Skeletal muscle tissue (tissue), 4 donors: ENCODE measurements around the gene PDLIM1. TPM values are rescaled to one million over a fixed set of nuclear protein-coding genes. Genes with fewer than 3 reads are reported as not detected.
"Not testable (repeated sequence)": the region's sequence is repeated elsewhere in the genome, so short reads cannot be mapped to it uniquely, and the experiment has no call there.

ENCODE experiments used
- H3K27ac ChIP-seq: one replicate; pipeline ENCODE4 v1.7.0; 2013; ENCODE audit warnings: mild to moderate bottlenecking, low read depth, low read length, inconsistent platforms
- H3K27me3 ChIP-seq, 3 donors: one replicate each; pipeline ENCODE4 v1.7.0; 2013; ENCODE audit warnings: low read length in 3 of 3; ENCODE audit not compliant: control insufficient read depth in 3 of 3, insufficient read depth in 3 of 3
- H3K36me3 ChIP-seq, 3 donors: one replicate each; pipeline ENCODE4 v1.7.0; 2013; ENCODE audit warnings: low read length in 3 of 3; ENCODE audit not compliant: control insufficient read depth in 3 of 3, insufficient read depth in 3 of 3
- H3K4me1 ChIP-seq, 3 donors: one replicate each; pipeline ENCODE4 v1.7.0; 2013; ENCODE audit warnings: low read length in 3 of 3, mild to moderate bottlenecking in 3 of 3; ENCODE audit not compliant: control insufficient read depth in 3 of 3, insufficient read depth in 3 of 3
- H3K4me3 ChIP-seq, 3 donors: one replicate each; pipeline ENCODE4 v1.7.0; 2013; ENCODE audit warnings: low read length in 3 of 3
- H3K9ac ChIP-seq, 3 donors: one replicate each; pipeline ENCODE4 v1.7.0; 2013; ENCODE audit warnings: low read length in 3 of 3, mild to moderate bottlenecking in 3 of 3, moderate library complexity in 2 of 3, low read depth in 1 of 3
- H3K9me3 ChIP-seq, 3 donors: one replicate each; pipeline ENCODE4 v1.7.0; 2013; ENCODE audit warnings: low read length in 3 of 3; ENCODE audit not compliant: control insufficient read depth in 3 of 3
- total RNA-seq: library from RNA; depleted of rRNA; stranded (reverse); fragments of >200 nt; gene quantifications from one replicate; pipeline ENCODE4 v1.2.3, GENCODE V29; 2014
- donor health status: Osteomylitis.

Gene PDLIM1
- total RNA-seq, 1 donor from 2014 or later = 9.9 TPM

DNA sequence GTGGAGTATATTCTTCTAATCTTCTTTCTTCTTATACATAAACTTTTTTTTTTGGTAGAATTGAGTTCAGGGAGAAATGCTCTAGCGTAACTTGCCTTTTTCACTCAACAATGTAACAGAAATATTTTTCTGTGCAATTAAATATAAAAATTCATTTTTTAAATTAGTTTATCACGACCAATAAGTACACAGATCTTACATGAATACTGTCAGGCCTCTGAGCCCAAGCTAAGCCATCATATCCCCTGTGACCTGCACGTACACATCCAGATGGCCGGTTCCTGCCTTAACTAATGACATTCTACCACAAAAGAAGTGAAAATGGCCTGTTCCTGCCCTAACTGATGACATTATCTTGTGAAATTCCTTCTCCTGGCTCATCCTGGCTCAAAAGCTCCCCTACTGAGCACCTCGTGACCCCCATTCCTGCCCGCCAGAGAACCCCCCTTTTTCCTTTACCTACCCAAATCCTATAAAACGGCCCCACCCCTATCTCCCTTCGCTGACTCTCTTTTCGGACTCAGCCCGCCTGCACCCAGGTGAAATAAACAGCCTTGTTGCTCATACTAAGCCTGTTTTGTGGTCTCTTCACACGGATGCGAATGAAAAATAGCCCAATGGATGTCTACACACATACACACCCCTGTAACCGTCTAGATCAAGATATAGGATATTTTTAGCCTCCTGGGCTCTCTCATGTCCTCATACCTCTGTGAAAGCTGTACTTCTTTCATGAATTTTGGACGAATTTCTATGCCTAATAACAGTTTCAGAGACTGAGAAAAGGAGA is 61.7 kb downstream of the PDLIM1 start:
- H3K36me3 ChIP-seq, H3K9me3 ChIP-seq, H3K4me3 ChIP-seq, H3K9ac ChIP-seq, H3K4me1 ChIP-seq, H3K27ac ChIP-seq, H3K27me3 ChIP-seq: not testable (repeated sequence)

DNA sequence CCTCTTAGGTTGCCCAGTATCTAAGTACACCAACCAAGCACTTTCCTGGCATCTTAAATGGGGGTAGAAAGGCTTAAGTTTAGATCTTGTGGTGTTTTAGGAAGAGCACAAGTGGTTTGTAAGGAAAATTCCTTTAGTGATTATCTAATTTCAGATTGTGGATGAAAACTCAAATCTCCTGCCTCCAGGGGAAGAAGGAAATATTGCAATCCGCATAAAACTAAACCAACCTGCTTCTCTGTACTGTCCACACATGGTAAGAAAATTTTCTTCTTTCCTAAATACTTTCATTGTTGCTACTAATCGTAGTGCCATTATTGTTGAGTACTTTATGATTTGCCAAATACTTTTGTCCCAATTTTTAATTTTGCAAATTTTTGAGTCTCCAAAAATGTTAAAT is 65.7 kb downstream of the PDLIM1 start:
- Histone ChIP-seq H3K9ac (no peak overlapping the region), H3K4me1 (no peaks in the 10 kb centered on the region), H3K4me3 (no peak overlapping the region), H3K36me3 (no peaks in the 10 kb centered on the region), H3K27me3 (no peaks in the 10 kb centered on the region), H3K27ac (no peak overlapping the region), H3K9me3 (no peaks in the 10 kb centered on the region)

DNA sequence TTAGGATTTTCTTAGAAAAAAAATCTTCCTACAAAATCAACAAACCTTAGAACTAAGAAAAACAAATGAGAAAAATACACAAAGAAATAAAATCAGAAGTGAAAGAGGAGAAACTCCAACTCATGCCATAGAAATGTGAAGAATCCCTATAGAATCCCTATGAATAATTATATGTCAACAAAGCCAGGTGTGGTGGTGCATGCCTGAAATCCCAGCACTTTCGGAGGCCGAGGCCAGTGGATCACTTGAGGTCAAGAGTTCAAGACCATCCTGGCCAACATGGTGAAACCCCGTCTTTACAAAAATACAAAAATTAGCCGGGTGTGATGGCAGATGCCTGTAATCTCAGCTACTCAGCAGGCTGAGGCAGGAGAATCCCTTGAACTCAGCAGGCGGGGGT is 69.7 kb downstream of the PDLIM1 start:
- H3K4me1 ChIP-seq = no peaks in the 10 kb centered on the region
- no peaks in the 10 kb centered on the region for H3K9me3 ChIP-seq

DNA sequence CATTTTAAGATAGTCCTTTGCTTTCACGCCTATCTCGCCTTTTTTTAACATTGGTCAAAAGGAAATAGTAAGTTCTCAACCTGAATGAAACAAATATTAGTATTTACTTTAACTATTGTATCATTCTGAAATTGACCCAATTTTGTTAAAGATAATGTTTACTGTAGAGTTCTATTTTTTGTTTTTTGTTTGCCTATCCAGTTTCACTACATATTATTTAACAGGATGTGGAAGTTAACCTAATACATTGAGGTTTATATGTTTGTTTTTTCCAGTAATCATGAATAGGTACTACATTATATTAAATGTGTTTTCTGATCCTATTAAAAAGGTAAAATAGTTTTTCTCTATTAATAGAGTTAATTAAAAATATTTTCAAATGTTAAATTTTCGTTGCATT is 70.3 kb downstream of the PDLIM1 start:
- H3K4me1 ChIP-seq = no peaks in the 10 kb centered on the region
- no peak overlapping the region for H3K9ac ChIP-seq
- no peak overlapping the region for H3K4me3 ChIP-seq
- no peak overlapping the region for H3K27ac ChIP-seq
- no peaks in the 10 kb centered on the region for H3K9me3 ChIP-seq
- H3K27me3 ChIP-seq = no peaks in the 10 kb centered on the region
- no peaks in the 10 kb centered on the region for H3K36me3 ChIP-seq

More for the DNA sequence above, 69.7 kb downstream of the PDLIM1 start:
- Histone ChIP-seq H3K4me3 (no peak overlapping the region), H3K27me3 (no peaks in the 10 kb centered on the region), H3K9ac (no peak overlapping the region), H3K27ac (no peak overlapping the region), H3K36me3 (no peaks in the 10 kb centered on the region)

DNA sequence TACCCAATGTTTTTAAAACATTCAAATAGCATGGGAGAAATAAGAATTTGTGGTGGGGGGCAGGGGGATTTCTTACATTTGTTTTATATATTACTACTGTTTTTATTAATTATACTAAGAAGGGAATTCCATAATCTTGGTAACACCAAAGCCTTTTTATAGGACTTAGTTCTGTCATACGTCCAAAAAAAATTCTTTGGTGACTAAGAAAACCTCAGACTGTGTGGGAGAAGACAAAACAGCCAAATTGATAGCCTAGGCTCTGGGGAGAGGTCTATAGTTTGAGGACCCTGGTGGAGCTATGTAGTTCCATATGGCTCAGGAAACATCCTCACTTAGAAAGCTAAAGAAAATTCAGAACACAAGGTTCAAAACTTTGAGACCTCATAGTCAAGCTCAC is 73.3 kb downstream of the PDLIM1 start:
- no peak overlapping the region for H3K4me3 ChIP-seq
- H3K36me3 ChIP-seq = no peaks in the 10 kb centered on the region
- H3K27me3 ChIP-seq = no peaks in the 10 kb centered on the region
- H3K4me1 ChIP-seq = no peaks in the 10 kb centered on the region
- H3K27ac ChIP-seq = no peak overlapping the region
- H3K9me3 ChIP-seq = no peaks in the 10 kb centered on the region
- no peak overlapping the region for H3K9ac ChIP-seq

DNA sequence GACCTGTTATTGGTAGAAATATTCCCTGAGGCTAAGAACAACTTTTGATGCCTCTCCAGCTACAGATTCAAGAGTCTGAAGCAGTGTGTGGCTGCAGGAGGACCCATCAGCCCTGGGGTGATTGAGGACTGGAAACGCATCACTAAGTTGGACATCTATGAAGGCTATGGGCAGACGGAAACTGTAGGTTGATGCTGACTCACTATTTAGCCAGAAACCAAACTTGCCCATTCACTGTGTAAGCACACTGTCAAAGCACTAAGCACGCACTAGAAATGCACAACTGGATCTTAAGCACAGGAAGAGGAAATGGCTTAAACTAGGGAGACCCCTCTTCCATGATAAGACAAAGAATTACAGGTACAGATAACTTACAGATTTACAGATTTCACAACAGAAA is 76.0 kb downstream of the PDLIM1 start:
- H3K4me3 ChIP-seq = no peak overlapping the region

DNA sequence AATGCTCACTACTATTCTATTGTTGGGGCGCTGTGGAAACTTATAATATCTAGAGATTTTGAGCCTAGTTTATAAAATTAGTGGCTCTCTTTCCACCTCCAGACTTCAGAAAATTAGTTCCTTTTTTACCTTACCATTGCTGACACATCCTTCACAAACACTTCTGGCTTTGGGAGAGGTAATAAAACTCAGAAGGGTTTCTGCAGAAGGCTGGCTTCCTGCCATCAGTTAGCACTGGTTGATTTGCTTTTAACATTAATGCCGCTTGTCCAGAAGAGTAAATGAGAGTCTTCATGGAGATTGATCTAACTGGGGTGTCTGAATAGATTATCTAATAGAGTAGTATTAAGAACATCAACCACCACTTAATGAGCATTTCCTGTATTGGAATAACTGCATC is 76.4 kb downstream of the PDLIM1 start:
- no peak overlapping the region for H3K27ac ChIP-seq

More for the DNA sequence above, 76.0 kb downstream of the PDLIM1 start:
- Histone ChIP-seq H3K36me3 (no peaks in the 10 kb centered on the region), H3K27me3 (no peaks in the 10 kb centered on the region), H3K27ac (no peak overlapping the region), H3K9ac (no peak overlapping the region), H3K4me1 (no peaks in the 10 kb centered on the region), H3K9me3 (no peaks in the 10 kb centered on the region)

DNA sequence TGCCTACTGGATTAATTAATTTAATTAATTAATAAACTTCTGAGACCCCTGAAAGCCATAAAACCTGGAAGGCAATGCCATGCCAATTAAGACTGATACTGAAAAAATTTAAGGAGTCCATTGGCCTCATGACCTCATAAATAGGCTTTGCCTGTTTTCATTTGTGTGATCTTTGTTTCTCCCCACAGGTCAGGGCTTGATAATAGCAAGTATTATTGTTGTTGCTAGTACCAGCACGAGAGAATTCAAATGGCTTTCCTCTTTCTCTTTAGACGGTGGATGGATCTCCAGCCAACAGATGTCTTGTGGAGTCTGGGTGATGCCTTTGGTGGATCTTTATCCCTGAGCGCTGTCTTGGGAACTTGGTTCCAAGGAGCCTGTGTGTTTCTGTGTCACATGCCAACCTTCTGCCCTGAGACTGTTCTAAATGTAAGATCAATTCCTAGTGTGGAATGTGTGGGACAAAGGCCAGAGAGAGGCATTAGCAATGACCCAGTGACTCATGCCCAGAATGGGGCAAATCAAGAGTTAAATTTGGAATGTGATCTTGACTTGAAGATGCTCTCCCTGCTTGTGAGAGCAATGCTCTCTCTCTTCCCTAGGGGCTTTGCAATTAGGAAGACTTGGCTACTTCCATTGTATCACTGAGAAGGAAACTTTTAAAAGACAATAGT is 79.1 kb downstream of the PDLIM1 start:
- Histone ChIP-seq H3K9me3 (no peaks in the 10 kb centered on the region), H3K9ac (no peak overlapping the region), H3K4me3 (no peak overlapping the region), H3K27ac (no peak overlapping the region), H3K4me1 (no peaks in the 10 kb centered on the region), H3K27me3 (no peaks in the 10 kb centered on the region), H3K36me3 (no peaks in the 10 kb centered on the region)

More for the DNA sequence above, 76.4 kb downstream of the PDLIM1 start:
- H3K27me3 ChIP-seq = no peaks in the 10 kb centered on the region
- H3K36me3 ChIP-seq = no peaks in the 10 kb centered on the region
- no peak overlapping the region for H3K4me3 ChIP-seq
- H3K4me1 ChIP-seq = no peaks in the 10 kb centered on the region
- no peak overlapping the region for H3K9ac ChIP-seq
- H3K9me3 ChIP-seq = no peaks in the 10 kb centered on the region

DNA sequence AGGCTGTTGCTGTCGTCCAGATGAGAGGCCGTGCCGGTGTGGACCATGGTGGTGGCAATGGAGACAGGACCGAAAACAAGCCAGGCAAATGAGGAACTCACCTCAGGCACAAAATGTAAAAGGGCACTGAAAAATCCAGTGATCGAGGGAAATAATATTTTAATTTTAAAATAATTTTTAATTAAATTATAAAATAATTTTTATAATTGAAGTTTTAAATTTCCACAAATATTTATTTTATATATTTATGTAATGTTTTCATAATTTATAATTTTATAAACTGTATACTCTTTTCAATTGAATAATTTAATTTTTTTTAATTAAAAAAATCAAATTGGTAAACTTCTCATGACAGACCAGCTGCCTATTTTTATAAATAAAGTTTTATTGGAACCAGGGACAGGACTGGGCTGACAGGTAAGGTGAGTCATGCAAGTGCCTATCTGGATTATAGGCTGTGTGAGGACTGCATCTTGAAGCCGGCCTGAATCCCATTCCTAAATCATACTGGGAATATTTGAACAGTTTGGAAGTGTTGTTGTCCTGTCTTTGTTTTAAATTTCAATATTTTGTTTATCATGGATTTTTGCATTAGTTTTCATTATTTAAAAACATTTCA is 81.2 kb downstream of the PDLIM1 start:
- H3K27me3 ChIP-seq = no peaks in the 10 kb centered on the region
- H3K27ac ChIP-seq = no peak overlapping the region
- H3K36me3 ChIP-seq = no peaks in the 10 kb centered on the region
- no peak overlapping the region for H3K9ac ChIP-seq
- H3K9me3 ChIP-seq = no peaks in the 10 kb centered on the region
- H3K4me3 ChIP-seq = no peak overlapping the region
- H3K4me1 ChIP-seq = no peaks in the 10 kb centered on the region

DNA sequence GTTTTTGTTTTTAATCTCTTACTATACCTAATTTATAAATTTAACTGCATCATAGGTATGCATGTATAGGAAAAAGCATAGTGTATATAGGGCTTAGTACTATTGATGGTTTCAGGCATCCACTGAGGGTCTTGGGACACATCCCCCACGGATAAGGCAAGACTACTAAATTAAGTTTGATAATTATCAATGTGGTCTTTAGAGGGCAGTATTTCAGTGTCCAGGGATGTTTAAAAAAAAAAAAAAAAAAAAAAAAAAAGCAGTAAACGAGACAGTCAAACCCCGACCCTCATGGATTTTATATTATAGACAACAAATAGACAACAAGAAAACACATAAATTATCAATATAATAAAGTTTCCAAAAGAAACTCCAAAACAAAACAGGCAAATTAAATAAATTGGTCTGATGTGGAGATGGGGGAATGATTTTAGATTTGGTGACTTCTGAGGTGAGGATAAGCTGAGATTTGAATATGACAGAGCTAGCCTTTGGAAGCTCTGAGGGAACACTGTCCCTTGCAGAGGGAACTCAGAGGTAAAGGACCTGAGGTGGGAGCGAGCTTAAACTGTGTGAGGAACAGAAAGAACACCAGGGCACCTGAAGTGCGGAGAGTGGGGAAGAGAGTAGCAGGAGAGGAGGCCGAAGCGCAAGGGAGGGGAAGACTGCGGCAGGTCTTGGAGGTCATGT is 82.0 kb downstream of the PDLIM1 start:
- no peaks in the 10 kb centered on the region for H3K36me3 ChIP-seq
- H3K27me3 ChIP-seq = no peaks in the 10 kb centered on the region
- H3K9ac ChIP-seq = no peak overlapping the region
- no peaks in the 10 kb centered on the region for H3K9me3 ChIP-seq
- H3K4me1 ChIP-seq = no peaks in the 10 kb centered on the region
- no peak overlapping the region for H3K4me3 ChIP-seq
- H3K27ac ChIP-seq = no peak overlapping the region
